GM12878 (cell line): ENCODE measurements around the gene BBLN. TPM values are rescaled to one million over a fixed set of nuclear protein-coding genes. Genes with fewer than 3 reads are reported as not detected.

Source experiments
- CREM ChIP-seq: IDR thresholded peaks from 2 replicates; pipeline ENCODE4 v1.6.1; 2014; ENCODE audit warnings: antibody characterized with exemption, low read depth
- EED ChIP-seq: sonication (generic); IDR thresholded peaks from 2 replicates; pipeline ENCODE4 v1.6.1; 2016; ENCODE audit warnings: antibody characterized with exemption, low read depth
- FOXK2 ChIP-seq: fragments of 450-650 bp; IDR thresholded peaks from 2 replicates; pipeline ENCODE4 v1.6.1; 2017; ENCODE audit warnings: mild to moderate bottlenecking, moderate library complexity
- GATAD2B ChIP-seq: fragments of 450-650 bp; conservative IDR thresholded peaks from 2 replicates; pipeline ENCODE4 v1.6.1; 2017; ENCODE audit warnings: low read depth, mild to moderate bottlenecking, moderate library complexity
- HDGF ChIP-seq: fragments of 450-650 bp; IDR thresholded peaks from 2 replicates; pipeline ENCODE4 v1.6.1; 2016; ENCODE audit warnings: antibody characterized with exemption
- IRF4 ChIP-seq: IDR thresholded peaks from 2 replicates; pipeline ENCODE4 v1.6.1; 2011; ENCODE audit warnings: low read depth, low read length
- KAT2A ChIP-seq: conservative IDR thresholded peaks from 2 replicates; pipeline ENCODE4 v1.6.1; 2011; ENCODE audit warnings: low read depth, low read length; ENCODE audit not compliant: control insufficient read depth
- MYB ChIP-seq: fragments of 150-350 bp; IDR thresholded peaks from 2 replicates; pipeline ENCODE4 v1.6.1; 2014; ENCODE audit warnings: mild to moderate bottlenecking, low read depth, low read length, borderline replicate concordance
- MYC ChIP-seq: IDR thresholded peaks from 2 replicates; pipeline ENCODE4 v1.6.1; 2011; ENCODE audit warnings: mild to moderate bottlenecking, low read length, moderate library complexity, inconsistent platforms; ENCODE audit not compliant: insufficient read depth, insufficient replicate concordance, insufficient read length, severe bottlenecking
- SMARCA5 ChIP-seq: fragments of 450-650 bp; IDR thresholded peaks from 2 replicates; pipeline ENCODE4 v1.6.1; 2017; ENCODE audit warnings: mild to moderate bottlenecking
- SP1 ChIP-seq: IDR thresholded peaks from one replicate; pipeline ENCODE4 v1.6.1; 2011; ENCODE audit warnings: low read depth, low read length
- TCF3 ChIP-seq: IDR thresholded peaks from 2 replicates; pipeline ENCODE4 v1.6.1; 2012; ENCODE audit warnings: low read depth, mild to moderate bottlenecking, low read length, borderline replicate concordance; ENCODE audit not compliant: insufficient read depth
- ZBED1 ChIP-seq: IDR thresholded peaks from 2 replicates; pipeline ENCODE4 v1.6.1; 2016; ENCODE audit warnings: borderline replicate concordance
- ZNF622 ChIP-seq: fragments of 450-650 bp; IDR thresholded peaks from 2 replicates; pipeline ENCODE4 v1.6.1; 2017; ENCODE audit warnings: mild to moderate bottlenecking, inconsistent platforms
- ZZZ3 ChIP-seq: IDR thresholded peaks from 2 replicates; pipeline ENCODE4 v1.6.1; 2011; ENCODE audit warnings: low read depth; ENCODE audit not compliant: control insufficient read depth, insufficient read length
- polyA plus RNA-seq, 11 experiments: library from polyadenylated mRNA; depleted of rRNA in 4 of 11; unstranded in 6 of 11; stranded (reverse) in 5 of 11; fragments of >200 nt; fragmentation: Nextera tagmentation in 4 of 11; fragmentation: Illumina TruSeq in 1 of 11; extraction: Ambion mirVana in 4 of 11; extraction: Trizol in 1 of 11; gene quantifications; 1 replicate in 1 of 11; 2 replicates in 10 of 11; pipeline versions ENCODE4 v1.2.1 to v1.2.3, GENCODE V29; 2011 to 2016; ENCODE audit warnings: inconsistent platforms in 2 of 11, missing spikeins in 2 of 11, low read depth in 1 of 11
- total RNA-seq, 4 experiments: library from RNA; depleted of rRNA in 3 of 4; stranded (reverse); fragments of >200 nt in 3 of 4; fragmentation: Illumina TruSeq in 1 of 4; extraction: Trizol in 1 of 4; gene quantifications; 2 replicates each; pipeline versions ENCODE4 v1.2.1 to v1.2.3, GENCODE V29; 2013 to 2021
- TF ChIP-seq, protein P1 (sequence below): fragments of 450-650 bp; IDR thresholded peaks from 2 replicates; pipeline ENCODE4 v1.6.1; 2017; ENCODE audit warnings: mild to moderate bottlenecking, moderate library complexity
- TF ChIP-seq, protein P2 (sequence below): fragments of 450-650 bp; IDR thresholded peaks from 2 replicates; pipeline ENCODE4 v1.6.1; 2017; ENCODE audit warnings: borderline replicate concordance
- TF ChIP-seq, protein P3 (sequence below): fragments of 450-650 bp; IDR thresholded peaks from 2 replicates; pipeline ENCODE4 v1.6.1; 2018; ENCODE audit warnings: borderline replicate concordance, mild to moderate bottlenecking; ENCODE audit not compliant: partially characterized antibody
- TF ChIP-seq, protein P4 (sequence below): IDR thresholded peaks from 2 replicates; pipeline ENCODE4 v1.6.1; 2011; ENCODE audit warnings: mild to moderate bottlenecking, low read depth, low read length, moderate library complexity; ENCODE audit not compliant: insufficient replicate concordance
- TF ChIP-seq, protein P5 (sequence below): IDR thresholded peaks from 2 replicates; pipeline ENCODE4 v1.6.1; 2012; ENCODE audit warnings: low read depth, low read length, improper control_type of control experiment

BBLN gene
- total and polyA plus RNA-seq, 10 of the 15 experiments (the other 5 are each of a cell fraction or from before 2014, with no cell fraction given), result 3.8 to 194 (median 66.2) TPM

DNA sequence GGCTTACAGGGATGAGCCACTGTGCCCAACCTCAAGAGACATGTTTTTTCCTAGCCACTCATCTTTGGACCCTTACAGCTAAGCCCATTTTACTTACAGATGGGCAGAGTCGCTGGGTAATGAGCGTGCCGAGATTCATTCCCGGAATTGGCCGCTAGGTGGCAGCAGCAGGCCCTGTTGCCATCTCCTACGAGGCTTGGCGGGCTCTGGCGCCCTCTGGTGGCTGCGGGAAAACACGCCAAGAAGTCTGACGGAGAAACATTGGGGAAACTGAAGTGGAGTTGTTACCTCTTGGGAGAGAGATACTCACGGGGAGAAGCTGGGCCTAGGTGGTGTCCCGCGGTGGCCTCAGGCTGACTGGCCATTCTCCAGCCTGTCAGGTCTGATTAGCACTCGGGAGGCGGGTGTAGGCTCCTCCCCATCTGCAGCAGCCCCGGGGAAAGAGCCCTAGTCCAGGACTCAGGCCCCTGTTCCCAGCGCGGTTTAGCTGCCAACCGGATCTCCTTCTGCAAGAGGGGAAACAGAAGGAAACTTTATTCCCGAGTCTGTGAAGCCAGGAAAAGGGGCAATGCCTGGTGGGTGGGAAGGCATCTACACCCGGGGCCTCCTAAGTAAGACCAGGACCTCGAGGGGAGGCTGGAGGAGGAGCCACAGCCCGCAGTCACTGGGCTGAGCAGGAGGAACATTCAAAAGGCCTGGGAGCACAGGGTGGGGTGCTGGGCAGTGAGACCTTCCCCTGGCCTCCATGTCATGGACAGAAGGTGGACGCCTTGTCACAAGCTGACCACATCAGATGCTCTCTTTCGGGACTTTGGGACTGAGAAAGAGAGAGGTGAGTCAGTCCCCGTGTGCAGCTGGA, 42.2 kb upstream of the BBLN start (continued):
- TF ChIP-seq, protein P1, sequence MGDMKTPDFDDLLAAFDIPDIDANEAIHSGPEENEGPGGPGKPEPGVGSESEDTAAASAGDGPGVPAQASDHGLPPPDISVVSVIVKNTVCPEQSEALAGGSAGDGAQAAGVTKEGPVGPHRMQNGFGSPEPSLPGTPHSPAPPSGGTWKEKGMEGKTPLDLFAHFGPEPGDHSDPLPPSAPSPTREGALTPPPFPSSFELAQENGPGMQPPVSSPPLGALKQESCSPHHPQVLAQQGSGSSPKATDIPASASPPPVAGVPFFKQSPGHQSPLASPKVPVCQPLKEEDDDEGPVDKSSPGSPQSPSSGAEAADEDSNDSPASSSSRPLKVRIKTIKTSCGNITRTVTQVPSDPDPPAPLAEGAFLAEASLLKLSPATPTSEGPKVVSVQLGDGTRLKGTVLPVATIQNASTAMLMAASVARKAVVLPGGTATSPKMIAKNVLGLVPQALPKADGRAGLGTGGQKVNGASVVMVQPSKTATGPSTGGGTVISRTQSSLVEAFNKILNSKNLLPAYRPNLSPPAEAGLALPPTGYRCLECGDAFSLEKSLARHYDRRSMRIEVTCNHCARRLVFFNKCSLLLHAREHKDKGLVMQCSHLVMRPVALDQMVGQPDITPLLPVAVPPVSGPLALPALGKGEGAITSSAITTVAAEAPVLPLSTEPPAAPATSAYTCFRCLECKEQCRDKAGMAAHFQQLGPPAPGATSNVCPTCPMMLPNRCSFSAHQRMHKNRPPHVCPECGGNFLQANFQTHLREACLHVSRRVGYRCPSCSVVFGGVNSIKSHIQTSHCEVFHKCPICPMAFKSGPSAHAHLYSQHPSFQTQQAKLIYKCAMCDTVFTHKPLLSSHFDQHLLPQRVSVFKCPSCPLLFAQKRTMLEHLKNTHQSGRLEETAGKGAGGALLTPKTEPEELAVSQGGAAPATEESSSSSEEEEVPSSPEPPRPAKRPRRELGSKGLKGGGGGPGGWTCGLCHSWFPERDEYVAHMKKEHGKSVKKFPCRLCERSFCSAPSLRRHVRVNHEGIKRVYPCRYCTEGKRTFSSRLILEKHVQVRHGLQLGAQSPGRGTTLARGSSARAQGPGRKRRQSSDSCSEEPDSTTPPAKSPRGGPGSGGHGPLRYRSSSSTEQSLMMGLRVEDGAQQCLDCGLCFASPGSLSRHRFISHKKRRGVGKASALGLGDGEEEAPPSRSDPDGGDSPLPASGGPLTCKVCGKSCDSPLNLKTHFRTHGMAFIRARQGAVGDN, result no peak
- TF ChIP-seq, protein P2, sequence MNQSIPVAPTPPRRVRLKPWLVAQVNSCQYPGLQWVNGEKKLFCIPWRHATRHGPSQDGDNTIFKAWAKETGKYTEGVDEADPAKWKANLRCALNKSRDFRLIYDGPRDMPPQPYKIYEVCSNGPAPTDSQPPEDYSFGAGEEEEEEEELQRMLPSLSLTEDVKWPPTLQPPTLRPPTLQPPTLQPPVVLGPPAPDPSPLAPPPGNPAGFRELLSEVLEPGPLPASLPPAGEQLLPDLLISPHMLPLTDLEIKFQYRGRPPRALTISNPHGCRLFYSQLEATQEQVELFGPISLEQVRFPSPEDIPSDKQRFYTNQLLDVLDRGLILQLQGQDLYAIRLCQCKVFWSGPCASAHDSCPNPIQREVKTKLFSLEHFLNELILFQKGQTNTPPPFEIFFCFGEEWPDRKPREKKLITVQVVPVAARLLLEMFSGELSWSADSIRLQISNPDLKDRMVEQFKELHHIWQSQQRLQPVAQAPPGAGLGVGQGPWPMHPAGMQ, result no peak
- TF ChIP-seq ZNF622 (no peak), ZBED1 (no peak), SP1 (peak; percentile 65), FOXK2 (no peak), EED (no peak), HDGF (peak; percentile 27; the same call in 1 of the 2 replicates), CREM (peak; percentile 75), SMARCA5 (peak; percentile 99), KAT2A (no peak), TCF3 (no peak), MYB (no peak), MYC (no peak), GATAD2B (no peak), ZZZ3 (no peak), IRF4 (peak; percentile 64; the same call in 1 of the 2 replicates)
- TF ChIP-seq, protein P3, sequence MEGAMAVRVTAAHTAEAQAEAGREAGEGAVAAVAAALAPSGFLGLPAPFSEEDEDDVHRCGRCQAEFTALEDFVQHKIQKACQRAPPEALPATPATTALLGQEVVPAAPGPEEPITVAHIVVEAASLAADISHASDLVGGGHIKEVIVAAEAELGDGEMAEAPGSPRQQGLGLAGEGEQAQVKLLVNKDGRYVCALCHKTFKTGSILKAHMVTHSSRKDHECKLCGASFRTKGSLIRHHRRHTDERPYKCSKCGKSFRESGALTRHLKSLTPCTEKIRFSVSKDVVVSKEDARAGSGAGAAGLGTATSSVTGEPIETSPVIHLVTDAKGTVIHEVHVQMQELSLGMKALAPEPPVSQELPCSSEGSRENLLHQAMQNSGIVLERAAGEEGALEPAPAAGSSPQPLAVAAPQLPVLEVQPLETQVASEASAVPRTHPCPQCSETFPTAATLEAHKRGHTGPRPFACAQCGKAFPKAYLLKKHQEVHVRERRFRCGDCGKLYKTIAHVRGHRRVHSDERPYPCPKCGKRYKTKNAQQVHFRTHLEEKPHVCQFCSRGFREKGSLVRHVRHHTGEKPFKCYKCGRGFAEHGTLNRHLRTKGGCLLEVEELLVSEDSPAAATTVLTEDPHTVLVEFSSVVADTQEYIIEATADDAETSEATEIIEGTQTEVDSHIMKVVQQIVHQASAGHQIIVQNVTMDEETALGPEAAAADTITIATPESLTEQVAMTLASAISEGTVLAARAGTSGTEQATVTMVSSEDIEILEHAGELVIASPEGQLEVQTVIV, result no peak
- TF ChIP-seq, protein P4, sequence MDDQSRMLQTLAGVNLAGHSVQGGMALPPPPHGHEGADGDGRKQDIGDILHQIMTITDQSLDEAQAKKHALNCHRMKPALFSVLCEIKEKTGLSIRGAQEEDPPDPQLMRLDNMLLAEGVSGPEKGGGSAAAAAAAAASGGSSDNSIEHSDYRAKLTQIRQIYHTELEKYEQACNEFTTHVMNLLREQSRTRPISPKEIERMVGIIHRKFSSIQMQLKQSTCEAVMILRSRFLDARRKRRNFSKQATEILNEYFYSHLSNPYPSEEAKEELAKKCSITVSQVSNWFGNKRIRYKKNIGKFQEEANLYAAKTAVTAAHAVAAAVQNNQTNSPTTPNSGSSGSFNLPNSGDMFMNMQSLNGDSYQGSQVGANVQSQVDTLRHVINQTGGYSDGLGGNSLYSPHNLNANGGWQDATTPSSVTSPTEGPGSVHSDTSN, result no peak
- TF ChIP-seq, protein P5, sequence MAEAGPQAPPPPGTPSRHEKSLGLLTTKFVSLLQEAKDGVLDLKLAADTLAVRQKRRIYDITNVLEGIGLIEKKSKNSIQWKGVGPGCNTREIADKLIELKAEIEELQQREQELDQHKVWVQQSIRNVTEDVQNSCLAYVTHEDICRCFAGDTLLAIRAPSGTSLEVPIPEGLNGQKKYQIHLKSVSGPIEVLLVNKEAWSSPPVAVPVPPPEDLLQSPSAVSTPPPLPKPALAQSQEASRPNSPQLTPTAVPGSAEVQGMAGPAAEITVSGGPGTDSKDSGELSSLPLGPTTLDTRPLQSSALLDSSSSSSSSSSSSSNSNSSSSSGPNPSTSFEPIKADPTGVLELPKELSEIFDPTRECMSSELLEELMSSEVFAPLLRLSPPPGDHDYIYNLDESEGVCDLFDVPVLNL, result peak; percentile 59; the same call in 1 of the 2 replicates
